IgD-negative memory B cell (primary cell): Measurements from ENCODE around the gene MTHFD1L. TPM values are rescaled to one million over a fixed set of nuclear protein-coding genes. Genes with fewer than 3 reads are reported as not detected.

Source experiments
- H3K27ac Mint-ChIP-seq, 3 donors: one replicate each; pipeline ENCODE4 v1.8.0; 2020 to 2022; ENCODE audit warnings: mild to moderate bottlenecking in 3 of 3, mixed read lengths in 3 of 3, moderate library complexity in 1 of 3
- H3K27me3 Mint-ChIP-seq: one replicate; pipeline ENCODE4 v1.8.0; 2021; ENCODE audit warnings: mixed read lengths
- H3K36me3 Mint-ChIP-seq: one replicate; pipeline ENCODE4 v1.8.0; 2020; ENCODE audit warnings: mild to moderate bottlenecking, mixed read lengths
- H3K4me1 Mint-ChIP-seq, 3 donors: one replicate each; pipeline ENCODE4 v1.8.0; 2020 to 2022; ENCODE audit warnings: mixed read lengths in 3 of 3, mild to moderate bottlenecking in 1 of 3
- H3K4me3 Mint-ChIP-seq, 4 donors: one replicate each; pipeline ENCODE4 v1.8.0; 2020 to 2022; ENCODE audit warnings: mild to moderate bottlenecking in 4 of 4, mixed read lengths in 4 of 4, moderate library complexity in 3 of 4
- H3K9me3 Mint-ChIP-seq, 3 donors: one replicate each; pipeline ENCODE4 v1.8.0; 2020 to 2021; ENCODE audit warnings: mixed read lengths in 3 of 3, mild to moderate bottlenecking in 1 of 3
- polyA plus RNA-seq: library from polyadenylated mRNA; unstranded; fragments of 300-500 nt; fragmentation: Illumina TruSeq; gene quantifications from one replicate; pipeline ENCODE4 v1.2.3, GENCODE V29; 2021

The MTHFD1L gene
- polyA plus RNA-seq, 1 donor from 2014 or later: 1.9 TPM

DNA sequence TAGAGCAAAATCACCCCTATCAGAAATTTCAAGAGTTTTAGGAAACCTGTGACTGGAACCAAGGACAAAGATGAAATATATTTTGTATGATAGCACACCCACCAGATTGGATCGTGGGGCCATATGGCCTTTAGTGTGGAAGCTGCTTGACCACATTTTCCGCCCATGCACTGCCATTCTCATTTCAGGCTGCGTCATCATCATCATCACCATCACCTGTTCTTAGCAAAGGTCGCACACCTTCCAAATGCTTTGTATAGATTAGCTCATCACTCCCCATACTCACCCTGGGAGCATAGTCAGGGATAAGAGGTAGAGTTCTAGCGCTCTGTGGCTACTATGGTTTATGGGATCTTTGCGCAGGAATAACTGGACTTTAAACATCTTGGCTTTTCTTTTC, 185.7 kb downstream of the MTHFD1L start:
- H3K27ac Mint-ChIP-seq: no peak overlapping the region
- H3K36me3 Mint-ChIP-seq: peaks cover 23% of the 10 kb centered on the region
- H3K4me3 Mint-ChIP-seq: no peak overlapping the region
- peaks cover 0 to 13% (median 2%) of the 10 kb centered on the region in 3 donors for H3K9me3 Mint-ChIP-seq
- H3K4me1 Mint-ChIP-seq: no peaks in the 10 kb centered on the region
- no peaks in the 10 kb centered on the region for H3K27me3 Mint-ChIP-seq

DNA sequence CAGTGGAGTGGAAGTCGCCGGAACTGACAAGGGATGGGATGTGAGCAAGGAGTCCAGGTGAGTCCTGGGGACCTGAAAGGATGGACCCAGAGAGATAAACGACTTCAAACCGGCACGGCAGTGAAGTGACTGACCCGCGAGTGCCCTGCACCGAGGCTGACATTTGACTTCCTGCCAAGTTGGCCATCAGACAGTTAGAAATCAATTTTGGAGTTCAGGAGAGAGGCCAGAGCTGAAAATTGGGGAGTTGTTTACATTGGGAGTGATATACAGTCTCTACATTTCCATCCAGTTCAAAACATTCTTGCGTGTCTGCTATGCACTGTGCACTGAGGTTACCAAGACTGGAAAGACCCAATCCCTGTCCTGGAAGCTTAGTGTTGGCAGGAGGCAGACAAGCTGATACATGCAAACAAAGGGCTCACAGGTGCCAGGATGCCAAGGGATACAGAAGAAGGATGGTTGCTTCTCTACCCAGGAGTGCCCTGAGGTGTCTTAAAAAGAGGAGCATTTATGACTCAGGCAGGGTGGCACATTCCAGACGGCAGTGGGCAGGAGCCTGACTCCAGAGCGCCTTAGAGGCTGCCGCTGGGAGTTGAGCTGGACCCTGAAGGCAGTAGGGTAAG, 186.6 kb downstream of the MTHFD1L start:
- Mint-ChIP-seq H3K36me3 (peaks cover 23% of the 10 kb centered on the region), H3K4me1 (no peaks in the 10 kb centered on the region), H3K9me3 (peaks cover 0 to 13% (median 2%) of the 10 kb centered on the region in 3 donors), H3K27ac (no peak overlapping the region), H3K27me3 (no peaks in the 10 kb centered on the region), H3K4me3 (no peak overlapping the region)

DNA sequence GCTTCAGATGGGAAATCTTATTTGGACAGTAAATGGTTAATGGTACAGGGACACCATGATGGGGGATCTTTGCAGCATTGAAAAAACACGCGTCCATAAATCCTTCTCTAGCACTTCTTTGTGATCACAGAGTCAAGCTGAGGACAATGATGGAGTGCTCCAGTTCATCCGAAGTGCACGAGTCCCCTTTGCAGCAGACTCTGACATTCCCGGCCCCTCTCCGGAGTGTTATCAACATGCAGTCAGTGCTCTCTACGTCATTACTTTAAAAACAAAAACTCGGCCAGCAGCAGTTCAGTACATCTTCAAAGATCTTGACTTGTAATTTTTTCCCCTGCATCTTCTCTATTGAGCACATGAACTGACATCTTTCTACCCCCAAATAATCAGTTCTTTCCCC, 188.8 kb downstream of the MTHFD1L start:
- Mint-ChIP-seq H3K4me3 (no peak overlapping the region), H3K9me3 (no peaks in the 10 kb centered on the region), H3K27me3 (no peaks in the 10 kb centered on the region), H3K36me3 (peaks cover 18% of the 10 kb centered on the region), H3K4me1 (no peaks in the 10 kb centered on the region), H3K27ac (no peak overlapping the region)

DNA sequence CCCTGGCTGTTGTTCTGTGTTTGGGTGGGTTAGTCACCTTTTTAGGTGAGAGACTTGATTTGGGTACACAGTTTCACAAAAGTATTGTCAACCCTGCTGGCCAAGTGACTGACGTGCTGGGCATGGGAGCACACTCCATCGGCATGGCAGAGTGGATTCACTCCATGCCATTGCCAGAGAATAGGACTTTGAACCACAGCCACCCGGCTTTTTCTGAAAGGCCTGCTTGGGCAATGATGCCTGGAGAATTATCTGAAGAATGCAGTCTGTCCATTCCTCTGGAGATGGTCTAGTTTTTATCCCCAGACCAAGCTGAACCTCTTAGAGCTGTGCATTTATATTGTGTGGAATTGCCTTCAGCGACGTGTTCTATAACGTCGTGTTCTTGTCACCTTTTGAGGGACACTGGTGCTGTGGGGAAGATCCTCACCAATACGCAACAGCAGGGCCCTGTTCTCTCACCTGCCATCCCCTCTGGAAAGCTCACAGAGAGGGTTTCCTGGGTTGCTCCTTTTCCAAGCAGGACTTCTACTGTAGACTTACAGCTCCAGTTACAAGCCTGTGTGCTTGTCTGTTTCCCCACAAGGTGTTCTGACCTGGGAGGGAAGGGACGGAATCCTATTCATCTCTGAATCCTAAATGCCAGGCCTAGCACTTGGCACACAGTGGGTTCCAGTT, 190.9 kb downstream of the MTHFD1L start:
- H3K9me3 Mint-ChIP-seq: no peaks in the 10 kb centered on the region
- peaks cover 19% of the 10 kb centered on the region for H3K36me3 Mint-ChIP-seq
- no peak overlapping the region for H3K4me3 Mint-ChIP-seq
- no peaks in the 10 kb centered on the region for H3K4me1 Mint-ChIP-seq
- no peak overlapping the region for H3K27ac Mint-ChIP-seq
- no peaks in the 10 kb centered on the region for H3K27me3 Mint-ChIP-seq

DNA sequence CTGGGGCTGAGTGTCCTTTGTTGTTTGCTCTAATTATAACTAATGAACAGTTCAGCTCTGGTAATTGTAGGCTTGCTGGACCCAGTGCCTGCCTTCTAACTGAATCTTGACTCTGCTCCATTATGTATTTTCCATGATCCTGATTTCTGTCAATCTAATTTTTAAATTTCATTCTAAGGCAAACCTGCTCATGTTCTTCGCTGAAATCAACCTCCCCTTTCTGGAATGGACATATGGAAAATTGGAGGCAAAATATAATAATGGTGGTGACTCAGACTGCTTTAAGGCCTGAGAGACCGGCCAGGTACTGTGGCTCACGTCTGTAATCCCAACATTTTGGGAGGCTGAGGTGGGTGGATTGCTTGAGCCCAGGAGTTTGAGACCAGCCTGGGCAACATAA, 191.6 kb downstream of the MTHFD1L start:
- Mint-ChIP-seq H3K27ac (no peak overlapping the region), H3K9me3 (no peaks in the 10 kb centered on the region), H3K27me3 (no peaks in the 10 kb centered on the region), H3K4me3 (no peak overlapping the region), H3K4me1 (no peaks in the 10 kb centered on the region), H3K36me3 (peaks cover 15% of the 10 kb centered on the region)

DNA sequence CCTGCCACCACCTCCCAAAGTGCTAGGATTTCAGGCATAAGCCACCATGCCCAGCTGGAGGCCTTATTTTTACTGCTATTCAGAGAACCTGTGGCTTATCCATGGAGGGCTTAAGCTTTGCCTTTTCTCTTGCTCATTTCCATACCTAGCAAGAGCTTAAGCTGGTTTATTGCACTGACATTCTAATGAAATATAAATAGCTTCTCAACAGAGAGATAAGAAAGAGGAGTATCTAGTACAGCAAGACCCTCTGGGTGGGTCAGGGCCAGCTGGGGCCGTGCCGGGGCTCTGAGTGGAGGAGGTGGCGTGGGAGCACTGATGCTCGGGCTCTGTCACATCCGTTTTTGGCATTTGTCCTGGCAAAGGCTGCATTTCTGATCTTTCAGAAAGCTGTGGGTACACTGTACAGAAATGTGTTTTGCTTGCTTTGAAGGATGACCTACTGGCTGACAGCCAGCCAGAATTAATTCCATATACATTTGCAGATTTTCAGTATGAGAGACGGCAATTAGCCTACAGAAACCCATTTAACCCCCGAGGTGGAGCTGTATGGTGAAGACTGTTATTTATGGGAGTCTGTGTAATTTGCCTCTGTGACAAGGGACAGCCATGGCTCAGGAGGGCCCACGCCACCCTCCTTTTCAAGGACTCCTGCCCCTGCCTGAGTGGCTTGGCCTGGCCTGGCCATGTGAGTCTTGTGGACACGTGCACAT, 192.7 kb downstream of the MTHFD1L start:
- Mint-ChIP-seq H3K27ac (no peak overlapping the region), H3K9me3 (no peaks in the 10 kb centered on the region), H3K27me3 (no peaks in the 10 kb centered on the region), H3K36me3 (peaks cover 14% of the 10 kb centered on the region), H3K4me3 (no peak overlapping the region), H3K4me1 (no peaks in the 10 kb centered on the region)

DNA sequence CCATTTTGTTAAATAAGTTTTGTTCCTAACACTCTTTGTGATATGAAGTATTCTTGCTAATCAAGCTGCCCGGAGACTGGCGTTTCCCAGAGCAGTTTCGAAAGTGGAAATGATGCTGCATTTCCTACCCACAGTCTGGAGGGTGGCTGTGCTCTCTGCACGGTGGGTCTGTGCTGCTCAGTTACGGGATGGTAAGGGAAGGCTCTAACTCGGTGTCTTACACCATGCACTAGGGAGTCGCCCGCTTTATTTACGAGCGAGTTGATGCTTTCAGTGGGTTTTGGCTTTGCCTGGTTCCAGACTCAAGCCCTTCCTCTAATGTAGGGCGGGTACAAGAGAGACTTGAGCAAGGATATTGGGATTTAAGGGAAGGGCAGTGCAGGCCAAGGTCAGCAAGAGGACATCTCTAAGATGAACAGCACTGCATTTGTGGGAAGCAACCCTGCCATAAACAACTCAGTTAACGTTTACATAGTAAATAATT, 194.2 kb downstream of the MTHFD1L start:
- no peaks in the 10 kb centered on the region for H3K27me3 Mint-ChIP-seq
- no peak overlapping the region for H3K27ac Mint-ChIP-seq
- no peaks in the 10 kb centered on the region for H3K4me1 Mint-ChIP-seq
- H3K9me3 Mint-ChIP-seq: no peaks in the 10 kb centered on the region
- no peak overlapping the region for H3K4me3 Mint-ChIP-seq
- H3K36me3 Mint-ChIP-seq: peaks cover 11% of the 10 kb centered on the region

DNA sequence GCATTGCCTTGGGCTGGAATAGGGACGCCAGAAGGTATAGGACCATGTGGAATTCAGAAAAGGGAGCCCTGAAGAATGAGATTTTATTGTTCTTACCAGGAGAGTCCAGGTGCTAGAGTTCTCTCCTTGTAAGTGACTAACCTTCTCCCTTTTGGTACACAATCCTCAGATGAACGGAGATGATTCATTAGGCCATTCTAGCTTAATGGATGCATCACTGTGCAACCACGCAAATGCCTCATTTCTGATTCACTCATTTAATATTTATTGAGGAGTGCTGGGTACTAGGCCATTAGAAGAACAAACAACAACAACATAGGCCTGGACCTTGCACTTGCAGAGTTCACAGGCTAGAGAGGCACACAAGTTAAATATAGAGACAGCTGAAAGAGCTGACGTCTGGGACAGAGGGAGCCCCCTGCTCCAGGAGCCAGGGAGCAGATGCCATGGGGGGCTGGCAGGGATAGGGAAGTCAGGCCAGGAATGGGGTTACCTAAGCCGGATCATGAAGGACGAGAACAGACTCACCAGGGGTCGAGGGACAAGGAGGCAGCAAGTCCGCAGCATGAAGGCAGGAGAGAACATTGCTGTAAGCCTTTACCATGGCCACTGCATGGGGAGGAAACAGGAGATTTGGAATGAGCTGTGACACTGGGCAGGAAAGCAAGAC, 194.7 kb downstream of the MTHFD1L start:
- H3K36me3 Mint-ChIP-seq: peaks cover 11% of the 10 kb centered on the region
- no peaks in the 10 kb centered on the region for H3K27me3 Mint-ChIP-seq
- no peaks in the 10 kb centered on the region for H3K4me1 Mint-ChIP-seq
- H3K4me3 Mint-ChIP-seq: no peak overlapping the region
- no peaks in the 10 kb centered on the region for H3K9me3 Mint-ChIP-seq
- no peak overlapping the region for H3K27ac Mint-ChIP-seq

DNA sequence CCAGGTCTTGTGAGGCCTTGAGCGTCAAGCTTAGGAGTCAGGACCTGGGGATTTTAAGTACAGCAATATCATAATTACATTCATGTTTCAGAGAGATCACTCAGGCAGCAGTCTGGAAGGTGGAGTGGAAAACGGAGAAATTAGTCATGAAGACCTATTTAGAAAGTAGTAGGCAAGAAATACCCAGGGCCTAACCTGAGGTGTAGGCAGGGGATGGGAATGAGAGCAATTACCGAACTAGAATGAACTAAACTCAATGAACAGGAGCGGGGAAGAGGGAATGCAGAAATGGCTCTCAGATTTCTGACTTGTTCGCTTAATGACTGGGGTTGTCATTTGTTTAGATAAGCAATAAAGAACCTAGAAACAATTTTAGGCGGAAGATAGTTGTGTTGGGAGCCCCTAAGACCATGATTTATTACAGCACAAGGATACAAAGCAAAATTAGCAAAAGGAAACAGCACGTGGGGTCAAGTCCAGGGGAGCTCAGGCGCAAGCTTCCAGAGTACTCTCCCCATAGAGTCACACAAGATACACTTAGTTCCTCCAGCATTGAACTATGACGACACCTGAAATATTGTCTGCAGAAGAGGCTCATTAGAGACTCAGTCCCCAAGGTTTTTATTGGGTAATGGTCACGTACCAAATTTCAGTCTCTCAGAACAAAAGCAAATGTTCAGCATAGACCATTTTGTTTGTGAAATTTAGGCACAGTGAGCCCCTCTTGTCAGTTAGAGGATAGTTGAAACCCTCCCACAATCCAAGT, 195.4 kb downstream of the MTHFD1L start:
- Mint-ChIP-seq H3K9me3 (no peaks in the 10 kb centered on the region), H3K4me3 (no peak overlapping the region), H3K27me3 (no peaks in the 10 kb centered on the region), H3K4me1 (no peaks in the 10 kb centered on the region), H3K27ac (no peak overlapping the region), H3K36me3 (peaks cover 9% of the 10 kb centered on the region)

DNA sequence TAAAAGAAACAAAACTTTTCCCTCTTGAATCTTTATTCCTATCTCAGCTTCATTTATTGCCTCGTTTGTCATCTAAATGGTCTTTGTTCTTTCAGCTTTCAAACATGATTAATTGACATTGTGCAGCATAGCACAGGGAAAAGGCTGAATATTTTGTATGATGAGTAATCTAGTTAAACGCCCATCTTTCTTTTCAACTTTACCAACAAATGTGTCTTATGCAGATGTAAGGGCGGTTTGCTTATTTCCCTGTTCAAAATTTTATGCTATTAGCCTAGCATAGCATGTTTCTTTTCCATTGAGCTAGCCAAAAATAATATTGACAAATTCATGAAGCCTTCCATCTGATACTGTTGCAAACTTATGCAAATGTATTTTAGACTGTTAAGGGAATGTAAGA, 197.8 kb downstream of the MTHFD1L start:
- Mint-ChIP-seq H3K36me3 (peaks cover 3% of the 10 kb centered on the region), H3K9me3 (no peaks in the 10 kb centered on the region), H3K4me1 (no peaks in the 10 kb centered on the region), H3K27ac (no peak overlapping the region), H3K27me3 (no peaks in the 10 kb centered on the region), H3K4me3 (no peak overlapping the region)

DNA sequence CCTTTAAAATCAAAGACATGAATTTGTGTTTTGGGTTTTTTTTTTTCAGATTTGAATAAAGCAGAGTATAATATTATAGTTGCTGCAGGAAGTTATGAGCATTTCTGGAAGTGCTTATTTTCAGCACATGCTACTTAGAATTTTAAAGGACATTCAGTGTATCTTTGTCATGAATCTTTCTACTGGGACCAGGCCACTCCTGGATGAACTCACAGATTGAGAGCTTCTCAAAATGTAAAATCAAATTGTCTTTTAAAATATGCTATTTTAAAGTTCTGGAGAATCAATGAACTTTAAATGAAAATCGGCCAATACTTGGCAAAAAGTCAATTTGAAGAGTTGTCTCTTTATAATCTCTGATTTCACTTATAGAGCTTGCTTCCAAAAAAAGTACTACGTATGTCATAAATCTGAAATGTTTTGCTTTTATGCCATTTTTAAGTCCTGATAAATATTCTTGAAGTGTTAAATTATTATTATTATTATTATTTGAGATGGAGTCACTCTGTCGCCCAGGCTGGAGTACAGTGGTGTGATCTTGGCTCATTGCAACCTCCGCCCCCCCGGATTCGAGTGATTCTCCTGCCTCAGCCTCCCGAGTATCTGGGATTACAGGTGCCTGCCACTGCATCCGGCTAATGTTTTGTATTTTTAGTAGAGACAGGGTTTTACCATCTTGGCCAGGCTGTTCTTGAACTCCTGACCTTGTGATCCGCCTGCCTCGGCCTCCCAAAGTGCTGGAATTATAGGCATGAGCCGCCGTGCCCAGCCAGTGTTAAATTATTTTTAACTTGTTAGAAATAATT, 198.5 kb downstream of the MTHFD1L start:
- no peaks in the 10 kb centered on the region for H3K4me1 Mint-ChIP-seq
- H3K36me3 Mint-ChIP-seq: peaks cover 3% of the 10 kb centered on the region

DNA sequence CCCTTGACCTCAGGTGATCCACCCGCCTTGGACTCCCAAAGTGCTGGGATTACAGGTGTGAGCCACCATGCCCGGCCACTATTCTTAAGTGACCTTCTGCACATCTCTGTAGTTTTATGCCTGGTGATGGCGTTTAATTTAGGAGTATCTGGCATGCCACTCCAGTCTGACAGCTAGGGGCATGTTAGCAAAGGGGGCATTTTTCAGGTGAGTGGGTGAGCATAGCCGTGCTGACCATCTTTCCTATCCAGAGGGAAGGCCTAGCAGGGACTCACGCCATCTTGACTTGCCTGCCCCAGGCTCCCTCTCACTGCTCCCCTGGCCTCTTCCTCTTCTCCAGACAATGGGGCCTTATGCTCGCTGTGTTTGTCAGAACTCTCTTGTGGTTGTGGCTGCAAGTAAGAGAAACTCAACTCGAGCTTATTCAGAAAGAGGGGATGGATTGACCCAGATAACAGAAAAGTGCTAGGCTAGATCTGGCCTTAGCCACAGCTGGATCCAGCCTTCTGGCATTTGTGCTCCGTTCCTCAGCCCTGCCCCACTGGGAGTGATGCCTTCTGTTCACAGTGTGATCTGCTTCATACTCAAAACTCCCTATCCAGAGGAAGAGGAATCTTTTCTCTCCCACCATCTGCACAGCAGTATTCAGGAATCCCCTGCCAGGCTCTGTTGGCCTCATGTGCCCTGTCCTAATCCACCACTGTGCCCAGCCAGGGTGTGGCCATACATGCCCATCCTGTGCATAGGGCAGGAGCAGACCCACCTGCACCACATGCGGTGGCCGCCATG, 199.7 kb downstream of the MTHFD1L start:
- Mint-ChIP-seq H3K27me3 (no peaks in the 10 kb centered on the region), H3K4me1 (no peaks in the 10 kb centered on the region), H3K9me3 (no peaks in the 10 kb centered on the region), H3K36me3 (no peaks in the 10 kb centered on the region), H3K4me3 (no peak overlapping the region), H3K27ac (peak overlapping the region in 1 of 3 donors; percentile 62)

More for the DNA sequence above, 198.5 kb downstream of the MTHFD1L start:
- Mint-ChIP-seq H3K4me3 (no peak overlapping the region), H3K27ac (no peak overlapping the region), H3K27me3 (no peaks in the 10 kb centered on the region), H3K9me3 (no peaks in the 10 kb centered on the region)
